ENCODE measurements around the gene CCDC134.

The CCDC134 gene

DNA sequence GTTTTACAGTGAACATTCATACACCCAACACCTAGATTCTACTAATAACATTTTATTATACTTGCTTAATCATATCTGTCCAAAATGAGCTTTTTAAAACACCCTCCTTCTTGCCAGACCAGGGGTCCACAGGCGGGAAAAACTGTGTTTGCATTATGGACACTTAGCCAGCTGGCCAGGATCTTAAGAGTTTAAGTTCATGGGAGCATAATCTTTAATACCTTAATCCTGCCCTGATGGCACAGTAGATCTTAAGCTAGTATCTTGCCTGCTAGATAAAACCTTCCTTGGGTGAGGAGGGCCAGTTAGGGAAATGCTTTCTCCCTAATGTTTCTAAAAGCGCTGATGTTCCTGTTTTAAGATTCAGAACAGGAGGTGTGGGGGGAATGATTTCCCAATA, 13.1 kb upstream of the CCDC134 start:
- no peak for DNase-seq

DNA sequence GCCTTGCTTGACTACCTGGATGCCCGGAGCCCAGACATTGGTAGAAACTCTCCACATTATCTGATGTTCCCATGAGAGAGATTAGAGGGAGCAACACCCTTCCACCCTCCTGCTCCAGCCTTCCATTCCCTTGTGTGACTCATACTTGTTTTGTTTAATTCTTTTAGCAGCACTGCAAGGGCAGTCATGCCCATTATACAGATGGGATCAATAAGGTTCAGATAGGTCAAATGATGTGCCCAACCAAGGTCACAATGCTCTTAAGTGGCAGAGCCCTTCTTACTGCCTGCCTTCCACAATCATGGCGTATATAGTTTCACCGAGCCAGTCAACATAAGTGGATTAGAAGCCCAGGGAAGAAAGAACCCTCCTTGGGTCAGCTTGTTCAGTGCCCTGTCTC, 6.6 kb upstream of the CCDC134 start:
- DNase-seq = no peak

DNA sequence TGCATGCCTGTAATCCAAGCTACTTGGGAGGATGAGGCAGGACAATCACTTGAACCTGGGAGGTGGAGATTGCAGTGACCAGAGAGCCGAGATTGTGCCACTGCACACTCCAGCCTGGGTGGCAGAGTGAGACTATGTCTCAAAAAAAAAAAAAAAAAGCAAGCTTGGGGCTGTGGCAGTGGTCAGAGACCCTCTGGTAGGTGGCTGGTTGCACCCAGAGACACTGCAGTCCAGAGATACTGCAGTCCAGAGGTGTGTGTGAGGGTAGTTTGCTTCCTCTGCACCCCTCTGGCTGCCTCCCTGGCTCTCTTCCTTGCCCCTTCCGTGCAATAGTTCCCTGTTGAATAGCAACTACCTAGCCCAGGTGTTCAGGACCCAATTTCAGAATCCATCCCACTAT, 1.7 kb upstream of the CCDC134 start:
- no peak for DNase-seq

DNA sequence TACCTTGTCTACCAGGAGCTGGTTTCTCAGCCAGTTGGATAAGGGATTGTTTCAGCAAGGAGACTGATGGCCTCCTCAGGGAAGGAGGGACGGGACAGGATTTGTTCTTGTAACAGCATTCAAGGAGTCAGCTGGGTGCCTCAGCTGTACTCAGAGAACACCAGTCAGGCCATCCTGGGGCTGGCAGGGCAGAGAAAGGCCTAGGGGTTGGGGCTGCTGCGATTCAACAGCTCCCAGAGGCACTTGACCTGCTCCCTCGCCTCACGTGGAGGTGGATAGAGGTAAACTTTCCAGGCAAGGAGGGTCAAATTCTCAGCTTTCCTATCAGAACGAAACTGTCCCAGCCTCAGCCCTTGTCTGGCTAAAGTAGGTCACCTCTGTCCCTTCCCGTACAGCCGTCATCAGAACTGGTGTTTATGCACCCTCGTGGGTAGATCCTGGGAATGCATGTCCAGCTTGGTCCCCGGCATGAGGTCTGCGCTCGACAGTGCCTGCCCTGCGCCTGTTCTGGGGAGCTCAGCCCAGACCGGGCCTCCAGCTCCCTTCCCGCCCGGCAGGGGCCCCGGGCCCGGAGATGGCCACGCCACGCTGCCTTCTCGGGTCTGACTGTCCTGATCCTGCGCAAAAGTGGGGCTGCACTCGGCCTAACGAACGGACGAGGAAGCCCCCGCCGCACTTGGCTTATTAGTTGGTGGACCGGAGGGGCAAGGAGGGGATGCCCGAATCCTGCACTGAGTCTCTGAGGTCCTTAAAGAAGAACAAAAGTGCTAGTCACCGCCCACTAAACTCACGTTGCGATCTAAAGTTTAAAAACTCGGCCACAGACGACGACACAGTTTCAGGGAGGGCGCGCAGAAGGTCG, 762 bp upstream of the CCDC134 start:
- peak; percentile 14 for DNase-seq

DNA sequence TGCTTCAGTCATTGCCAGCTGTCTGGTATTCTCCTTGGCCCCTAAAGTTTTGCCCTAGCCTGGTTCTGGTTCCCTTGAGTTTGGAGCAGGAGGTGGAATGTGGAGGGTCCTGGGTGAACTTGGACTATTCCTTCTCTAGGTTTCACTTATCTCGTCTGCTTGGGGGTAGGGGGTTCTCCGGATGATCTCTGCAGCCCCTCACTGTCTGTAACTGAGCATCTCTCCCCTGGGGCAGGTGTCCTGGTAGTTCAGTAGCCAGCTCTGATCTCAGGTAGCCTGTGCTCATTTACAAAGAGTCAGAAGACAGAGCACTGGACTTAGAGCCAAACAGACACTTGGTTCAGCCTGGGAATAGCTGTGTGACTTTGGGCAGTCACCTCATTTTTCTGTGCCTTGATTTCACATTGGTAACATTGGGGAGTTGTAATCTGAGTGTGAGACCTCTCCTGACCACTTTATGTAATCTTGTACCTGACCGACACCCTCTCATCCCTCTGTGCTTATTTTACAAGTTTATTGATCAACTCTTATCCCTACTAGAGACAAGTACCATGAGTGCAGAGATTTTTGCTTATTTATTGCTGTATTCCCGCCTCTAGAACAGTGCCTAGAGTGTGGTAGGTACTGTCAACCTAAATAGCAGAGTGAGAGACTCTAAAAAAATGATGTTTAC, 804 bp downstream of the CCDC134 start:
- DNase-seq = no peak

DNA sequence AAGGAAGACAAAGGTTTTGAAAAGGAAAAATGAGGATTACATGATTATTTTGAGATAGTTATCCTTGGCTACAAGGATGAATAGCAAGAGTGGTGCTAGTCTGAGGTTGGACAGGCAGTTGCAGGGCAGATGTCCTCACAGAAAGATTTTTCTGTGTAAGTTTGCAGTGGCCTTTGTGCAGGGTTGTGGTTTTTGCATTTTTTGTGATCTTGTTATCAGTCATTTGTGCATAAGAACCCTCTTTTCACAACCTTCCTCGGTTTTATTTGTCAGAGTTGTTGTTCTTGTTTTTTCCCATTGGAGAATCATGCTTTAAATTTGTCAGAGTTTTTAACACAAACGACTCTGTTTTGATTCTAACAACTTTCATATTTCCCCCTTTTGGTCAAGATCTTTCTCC, 1.4 kb downstream of the CCDC134 start:
- no peak for DNase-seq

DNA sequence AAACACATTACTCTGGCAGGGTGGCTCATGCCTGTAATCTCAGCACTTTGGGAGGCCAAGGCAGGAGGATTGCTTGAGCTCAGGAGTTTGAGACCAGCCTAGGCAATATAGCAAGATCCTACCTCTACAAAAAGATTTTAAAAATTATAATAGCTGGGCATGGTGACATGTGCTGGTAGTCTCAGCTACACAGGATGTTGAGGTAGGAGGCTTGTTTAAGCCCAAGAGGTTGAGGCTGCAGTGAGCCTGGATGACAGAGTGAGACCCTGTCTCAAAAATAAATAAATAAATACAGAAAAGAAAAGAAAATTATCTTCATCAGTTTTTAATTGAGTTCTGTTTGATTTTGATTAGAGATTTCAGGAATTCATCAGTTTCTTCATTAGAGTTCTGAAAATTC, 5.2 kb downstream of the CCDC134 start:
- DNase-seq = no peak

DNA sequence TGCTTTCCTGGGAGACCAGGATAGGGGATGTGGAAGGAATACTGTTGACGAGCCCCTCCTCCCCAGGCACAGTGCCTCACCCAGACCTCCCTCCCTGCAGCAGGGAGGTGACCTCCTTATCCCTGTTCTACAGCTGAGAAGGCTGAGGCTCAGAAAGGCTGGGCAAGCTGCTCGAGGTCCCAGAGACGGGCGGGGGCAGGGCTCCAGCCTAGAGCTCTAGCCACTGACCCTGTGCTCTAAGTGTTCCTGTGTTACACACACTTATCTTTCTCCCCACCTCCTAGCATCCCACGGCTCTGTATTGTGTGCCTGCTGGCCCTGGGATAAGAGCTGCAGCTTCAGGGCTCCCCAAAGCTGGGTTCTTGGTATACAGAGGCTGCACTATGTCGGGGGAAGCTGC, 7.9 kb downstream of the CCDC134 start:
- DNase-seq = no peak

DNA sequence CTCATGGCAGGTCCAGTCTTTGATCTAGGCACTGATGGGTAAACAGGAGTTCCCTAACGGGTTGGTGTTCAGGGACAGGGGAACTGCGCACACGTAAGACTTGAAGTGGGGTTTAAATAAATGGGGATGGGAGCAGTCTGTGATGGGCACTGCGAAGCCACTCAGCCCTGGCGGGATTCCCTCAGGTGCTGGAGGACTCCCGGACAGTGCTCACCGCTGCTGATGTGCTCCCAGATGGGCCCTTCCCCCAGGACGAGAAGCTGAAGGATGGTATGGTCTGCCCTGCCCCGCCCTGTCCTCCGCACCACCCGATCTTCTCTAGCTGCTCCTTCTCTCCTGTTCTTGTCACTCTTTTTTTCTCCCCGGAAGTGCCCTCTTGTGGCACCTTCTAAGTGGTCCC, 9.5 kb downstream of the CCDC134 start:
- no peak for DNase-seq

DNA sequence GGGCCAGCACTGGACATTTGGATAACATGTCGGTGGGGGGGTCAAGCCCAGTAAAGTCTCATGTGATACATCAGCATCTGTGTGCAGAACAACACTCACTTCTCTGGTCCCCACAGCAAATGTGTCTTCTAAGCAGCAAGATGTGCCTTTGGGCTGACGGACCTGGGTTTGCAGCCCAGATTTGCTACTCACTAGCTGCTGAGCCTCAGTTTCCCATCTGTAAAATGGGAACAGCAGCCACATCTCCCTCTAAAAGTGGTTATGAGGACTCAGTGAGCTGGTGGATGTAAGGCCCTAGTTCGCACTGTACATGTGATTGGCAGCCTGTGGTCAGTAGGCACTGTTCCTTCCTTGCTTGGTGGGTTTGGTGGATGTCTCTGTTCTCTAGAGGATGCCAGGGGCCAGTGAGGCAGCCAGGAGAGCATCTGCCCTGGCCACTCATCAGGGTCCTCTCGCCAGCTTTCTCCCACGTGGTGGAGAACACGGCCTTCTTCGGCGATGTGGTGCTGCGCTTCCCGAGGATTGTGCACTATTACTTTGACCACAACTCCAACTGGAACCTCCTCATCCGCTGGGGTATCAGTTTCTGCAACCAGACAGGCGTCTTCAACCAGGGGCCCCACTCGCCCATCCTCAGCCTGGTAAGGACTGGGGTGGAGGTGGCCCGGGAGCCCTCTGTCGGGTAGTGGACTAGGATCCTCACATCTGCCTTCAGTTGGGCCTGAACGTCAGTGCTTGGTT, 12.5 kb downstream of the CCDC134 start:
- no peak for DNase-seq

DNA sequence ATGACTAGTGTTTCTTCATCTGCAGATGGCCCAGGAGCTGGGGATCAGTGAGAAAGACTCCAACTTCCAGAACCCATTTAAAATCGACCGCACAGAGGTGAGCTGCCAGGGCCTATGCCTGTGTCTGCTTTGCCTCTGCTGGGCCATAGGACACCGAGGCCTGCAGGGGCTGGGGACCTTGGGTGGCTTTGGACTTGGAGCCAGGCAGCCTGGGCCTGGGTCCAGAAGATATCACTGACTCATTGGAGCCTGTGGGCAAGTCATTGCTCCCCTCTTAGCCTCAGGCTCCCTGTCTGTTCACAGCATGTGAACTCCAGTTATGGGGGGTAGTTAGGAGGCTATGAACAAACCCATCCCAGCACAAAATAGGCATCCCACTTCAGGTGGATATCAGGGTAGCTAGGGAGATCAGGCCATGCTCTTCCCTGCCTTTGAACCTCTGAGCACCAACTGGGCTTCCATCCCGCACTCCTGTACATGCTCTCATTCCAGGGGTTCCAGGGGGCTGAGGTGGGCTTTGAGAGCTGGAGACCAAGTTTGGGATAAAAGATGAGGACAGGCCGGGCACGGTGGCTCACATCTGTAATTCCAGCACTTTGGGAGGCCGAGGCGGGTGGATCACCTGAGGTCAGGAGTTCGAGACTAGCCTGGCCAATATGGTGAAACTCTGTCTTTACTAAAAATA, 13.4 kb downstream of the CCDC134 start:
- DNase-seq = no peak

DNA sequence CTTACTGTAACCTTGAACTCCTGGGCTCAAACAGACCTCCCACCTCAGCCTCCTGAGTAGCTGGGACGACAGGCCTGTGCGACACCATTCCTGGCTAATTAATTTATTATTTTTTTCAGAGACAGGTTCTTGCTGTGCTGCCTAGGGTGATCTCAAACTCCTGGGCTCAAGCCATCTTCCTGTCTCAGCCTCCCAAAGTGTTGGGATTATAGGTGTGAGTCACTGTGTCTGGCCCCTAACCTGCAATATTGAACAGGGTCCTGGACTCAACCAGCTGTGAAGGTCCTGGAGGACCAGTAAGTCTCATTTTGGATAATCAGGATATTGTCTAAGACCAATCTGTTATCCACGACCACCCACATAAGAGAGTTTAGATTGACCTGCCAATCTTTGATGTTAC, 15.2 kb downstream of the CCDC134 start:
- no peak for DNase-seq

DNA sequence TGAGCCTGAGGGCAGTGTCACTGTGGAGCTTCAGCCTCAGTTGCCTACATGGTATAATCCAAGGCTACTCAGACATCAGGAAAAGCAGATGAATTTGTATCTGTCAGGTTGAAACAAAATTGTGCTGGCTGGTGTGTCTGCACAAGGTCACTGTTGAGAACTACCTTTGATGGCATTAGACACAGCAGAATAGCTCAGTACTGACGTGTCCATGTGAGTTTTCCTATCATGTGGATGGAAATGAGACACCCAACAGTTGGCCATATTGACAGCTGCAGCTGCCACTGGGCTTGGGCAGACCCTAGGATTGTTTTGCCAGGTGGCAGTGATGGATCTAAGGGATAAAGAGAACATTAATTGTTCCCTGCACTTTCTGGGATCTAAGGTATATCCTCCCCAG, 15.8 kb downstream of the CCDC134 start:
- no peak for DNase-seq

DNA sequence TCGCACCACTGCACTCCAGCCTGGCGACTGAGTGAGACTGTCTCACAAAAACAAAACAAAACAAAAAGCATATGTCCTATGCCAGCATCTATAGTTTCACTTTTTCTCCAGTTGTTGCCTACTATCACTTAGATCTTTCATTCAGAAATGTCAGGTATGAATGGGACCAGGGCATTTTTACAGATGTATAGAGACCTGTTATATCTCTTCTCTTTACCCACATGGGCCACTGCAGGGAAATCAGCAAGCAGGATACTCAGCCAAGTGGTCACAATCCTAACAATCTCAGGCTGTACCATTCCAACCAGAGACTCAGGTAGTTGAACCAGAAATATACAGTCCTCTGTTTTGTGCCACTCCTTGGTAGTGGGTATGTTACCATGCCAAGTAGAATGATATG, 16.4 kb downstream of the CCDC134 start:
- DNase-seq = no peak

DNA sequence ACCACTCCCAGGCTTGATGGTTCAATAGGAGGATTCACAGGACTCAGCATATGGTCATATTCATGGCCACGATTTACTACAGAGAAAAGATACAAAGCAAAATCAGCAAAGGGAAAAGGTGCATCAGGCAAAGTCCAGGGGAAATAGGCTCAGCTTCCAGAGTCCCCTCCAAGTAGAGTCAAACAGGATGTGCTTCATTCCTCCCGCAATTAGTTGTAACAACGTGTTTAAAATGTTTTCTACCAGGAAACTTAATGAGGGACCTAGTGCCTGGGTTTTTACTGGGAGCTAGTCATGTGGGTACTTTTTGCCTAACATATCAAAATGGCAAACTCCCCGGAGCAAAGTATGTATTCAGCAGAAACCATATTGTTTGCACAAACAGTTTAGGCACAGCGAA, 17.5 kb downstream of the CCDC134 start:
- DNase-seq = no peak

DNA sequence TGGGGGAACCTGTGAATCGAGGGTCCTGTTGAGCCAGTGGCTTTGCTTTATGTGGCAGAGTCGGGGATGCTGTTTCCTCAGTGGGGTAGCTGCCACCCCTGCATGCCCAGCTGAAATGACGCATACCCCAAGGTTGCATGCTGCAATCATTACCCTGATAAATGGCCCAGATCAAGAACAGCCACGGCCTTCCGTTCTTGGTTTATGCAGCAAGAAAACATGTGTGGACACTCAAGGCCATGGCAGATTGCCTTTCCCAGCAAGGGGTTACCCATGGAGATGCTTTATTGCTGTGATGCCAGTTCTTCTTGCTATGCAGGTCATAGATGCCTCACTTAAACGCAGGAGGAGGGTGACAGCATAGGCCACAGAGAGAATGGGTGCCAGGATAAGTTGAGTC, 18.1 kb downstream of the CCDC134 start:
- no peak for DNase-seq

DNA sequence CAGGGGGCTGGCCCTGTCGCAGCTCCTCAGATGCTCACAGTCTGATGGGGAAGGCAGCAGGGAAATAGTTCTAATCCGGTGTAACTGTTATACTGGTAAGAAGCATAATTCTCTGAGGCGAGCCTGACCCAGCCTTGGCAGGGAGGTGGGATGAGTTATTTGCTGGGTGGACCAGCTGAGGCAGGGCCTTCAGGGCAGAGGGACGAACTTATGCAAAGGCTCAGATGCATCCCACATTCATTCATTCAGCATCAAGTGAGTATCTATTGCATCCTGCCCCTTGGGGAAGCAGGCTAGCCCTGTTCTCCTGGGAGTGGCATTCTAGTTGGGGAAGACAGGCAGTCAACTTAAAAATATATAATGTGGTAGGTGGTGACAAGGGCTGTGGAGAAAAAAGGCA, 18.8 kb downstream of the CCDC134 start:
- no peak for DNase-seq

DNA sequence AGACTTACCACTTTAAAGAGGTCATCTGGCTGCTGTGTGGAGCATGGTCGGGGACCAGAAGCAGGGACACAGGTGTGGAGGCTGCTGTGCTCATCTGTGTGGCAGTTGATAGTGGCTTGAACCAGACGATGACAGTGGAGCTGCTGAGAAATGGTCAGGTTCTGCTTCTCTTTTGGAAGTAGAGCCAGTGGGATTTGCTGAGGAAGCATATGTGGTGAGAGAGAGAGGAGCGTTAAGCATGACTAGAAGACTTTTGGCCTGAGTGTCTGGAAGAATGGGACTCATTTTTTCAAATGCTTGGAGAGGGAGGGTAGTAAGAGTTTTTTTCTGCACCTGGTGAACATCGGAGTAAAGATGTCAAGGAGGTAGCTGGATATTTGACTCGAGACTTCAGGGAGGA, 20.0 kb downstream of the CCDC134 start:
- no peak for DNase-seq

DNA sequence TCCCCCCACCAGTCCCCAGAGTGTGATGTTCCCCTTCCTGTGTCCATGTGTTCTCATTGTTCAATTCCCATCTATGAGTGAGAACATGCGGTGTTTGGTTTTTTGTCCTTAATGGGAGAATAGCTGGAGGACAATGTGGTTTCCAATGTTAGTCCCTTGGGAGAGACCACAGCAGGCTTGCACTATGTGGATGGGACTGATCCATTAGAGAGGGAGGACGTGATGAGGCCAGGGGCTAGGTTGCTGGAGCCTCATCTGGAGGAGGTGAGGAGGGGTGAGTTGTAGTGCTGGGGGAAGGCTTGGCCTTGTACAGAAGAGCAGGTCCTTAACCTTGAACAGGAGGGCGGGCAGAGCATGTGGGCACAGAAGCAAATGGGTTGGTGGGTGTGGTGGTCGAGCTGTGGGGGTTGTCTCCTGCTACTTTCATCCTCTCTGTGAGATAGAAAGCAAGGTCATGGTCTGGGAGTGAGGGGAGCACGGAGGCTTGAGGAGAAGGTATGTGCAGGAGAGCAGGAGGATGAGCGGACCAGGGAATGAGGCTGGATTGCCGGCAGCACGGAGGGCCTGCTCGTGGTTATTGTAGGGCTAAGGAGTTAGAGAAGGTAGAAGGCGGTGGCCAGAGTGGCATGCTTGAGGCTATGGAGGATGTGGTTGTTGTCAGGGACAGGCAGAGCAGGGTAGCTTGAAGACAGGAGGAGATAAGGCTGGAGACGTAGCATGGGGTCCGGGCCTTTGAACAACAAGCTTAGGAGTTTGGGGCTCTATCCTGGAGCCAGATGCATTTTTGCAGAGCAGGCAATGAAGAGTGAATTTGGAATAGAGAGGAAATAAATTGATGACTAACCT, 21.2 kb downstream of the CCDC134 start:
- no peak for DNase-seq

DNA sequence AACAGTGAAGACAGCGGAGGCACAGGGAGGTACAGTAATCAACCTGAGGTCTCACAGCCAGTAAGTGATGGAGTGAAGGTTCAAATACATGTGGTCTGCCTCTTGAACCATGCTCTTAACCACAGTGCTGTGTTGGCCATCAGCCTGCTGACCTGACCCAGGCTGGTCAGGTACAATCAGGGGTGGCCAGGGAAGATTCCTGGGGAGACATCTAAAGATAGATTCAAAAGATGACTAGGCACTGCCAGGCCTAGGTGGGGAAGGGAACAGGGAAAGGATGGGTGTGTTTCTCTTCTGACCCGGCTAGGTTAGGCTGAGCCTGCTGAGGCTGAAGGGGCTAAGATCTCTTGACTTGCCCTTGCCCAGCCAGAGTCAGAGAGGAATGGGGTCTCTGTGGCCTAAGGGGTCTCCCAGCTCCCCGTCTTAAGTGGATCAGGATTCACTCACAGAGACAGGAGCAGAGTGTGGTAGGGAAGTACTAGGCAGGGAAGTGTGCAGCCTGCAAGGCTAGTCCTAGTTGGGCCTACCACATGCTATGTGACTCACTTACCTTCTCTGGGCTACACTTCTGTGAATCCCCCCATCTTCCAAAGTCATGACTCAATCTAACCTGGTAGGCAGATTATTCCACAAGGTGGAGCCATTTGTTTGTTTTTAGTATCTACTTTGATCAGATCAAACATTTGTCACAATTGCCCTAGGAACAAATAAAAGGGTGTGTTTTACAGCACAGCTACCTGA, 22.0 kb downstream of the CCDC134 start:
- DNase-seq = peak; percentile 67

DNA sequence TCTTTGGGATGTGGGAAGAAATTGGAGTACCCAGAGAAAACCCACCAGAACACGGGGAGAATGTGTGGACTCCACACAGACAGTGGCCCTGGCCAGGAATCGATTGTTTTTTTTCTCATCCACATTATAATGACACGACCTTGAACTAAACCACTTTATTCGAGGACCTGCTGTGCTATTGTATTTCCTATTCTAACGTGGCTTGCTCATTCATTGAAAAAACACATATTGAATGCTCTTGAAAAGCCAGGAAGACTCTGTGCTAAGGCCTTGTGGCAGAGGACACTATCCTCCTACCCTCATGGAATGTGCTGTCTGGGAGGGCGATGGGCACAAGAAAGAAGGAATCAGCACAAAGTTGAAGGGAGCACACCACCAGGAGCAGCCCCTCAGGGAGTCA, 23.3 kb downstream of the CCDC134 start:
- no peak for DNase-seq
